Measurements from ENCODE around the gene EPHA2. TPM values are rescaled to one million over a fixed set of nuclear protein-coding genes. Genes with fewer than 3 reads are reported as not detected.

The EPHA2 gene
- total RNA-seq, 1 experiment from 2014 or later = 130 TPM

GRCh38 chr1:16087733-16088132 lies 68.1 kb downstream of the EPHA2 start:
- Mint-ChIP-seq H3K4me1 (ENCODE audit: low read depth, unreplicated experiment) (peaks cover 15% of the 10 kb centered on the region), H3K4me3 (ENCODE audit: low read depth, unreplicated experiment) (no peak overlapping the region), H3K9me3 (ENCODE audit: low read depth, unreplicated experiment) (no peaks in the 10 kb centered on the region), H3K27ac (ENCODE audit: unreplicated experiment) (no peak overlapping the region), H3K36me3 (ENCODE audit: insufficient read depth, unreplicated experiment) (no peaks in the 10 kb centered on the region), H3K27me3 (ENCODE audit: unreplicated experiment) (no peaks in the 10 kb centered on the region)
- no peak for DNase-seq
- TF ChIP-seq CTCF (IDR thresholded peaks at IDR 0.05; ENCODE audit: unreplicated experiment) = no peak
- CTCF ChIA-PET = no interaction called here
- intact Hi-C loops (cut with micrococcal nuclease; ENCODE audit: unreplicated experiment) = no loop called here
- BruUV-seq (replicated peaks) = no TSS peak

- DNase-seq = no peak
- Mint-ChIP-seq H3K4me3 (ENCODE audit: low read depth, unreplicated experiment) (no peak overlapping the region), H3K27ac (ENCODE audit: unreplicated experiment) (no peak overlapping the region), H3K27me3 (ENCODE audit: unreplicated experiment) (no peaks in the 10 kb centered on the region), H3K4me1 (ENCODE audit: low read depth, unreplicated experiment) (peaks cover 18% of the 10 kb centered on the region), H3K36me3 (ENCODE audit: insufficient read depth, unreplicated experiment) (no peaks in the 10 kb centered on the region), H3K9me3 (ENCODE audit: low read depth, unreplicated experiment) (no peaks in the 10 kb centered on the region)
- no TSS peak for BruUV-seq (replicated peaks)
- no peak for TF ChIP-seq CTCF (IDR thresholded peaks at IDR 0.05; ENCODE audit: unreplicated experiment)
- CTCF ChIA-PET = no interaction called here
- intact Hi-C loops (cut with micrococcal nuclease; ENCODE audit: unreplicated experiment) = no loop called here
Measured at GRCh38 chr1:16085522-16085921, 70.3 kb downstream of the EPHA2 start.

- intact Hi-C loops (cut with micrococcal nuclease; ENCODE audit: unreplicated experiment) = no loop called here
- no TSS peak for BruUV-seq (replicated peaks)
- CTCF ChIA-PET = interaction anchor here (0.6 to 1.8 kb wide), 3 partner anchors 16 to 105 kb away, joined by 4 to 7 read pairs (median 6); no protein-coding TSS in a partner anchor
- TF ChIP-seq CTCF (IDR thresholded peaks at IDR 0.05; ENCODE audit: unreplicated experiment) = no peak
- no peaks in the 10 kb centered on the region for H3K9me3 Mint-ChIP-seq (ENCODE audit: low read depth, unreplicated experiment)
- H3K27me3 Mint-ChIP-seq (ENCODE audit: unreplicated experiment) = no peaks in the 10 kb centered on the region
- H3K4me3 Mint-ChIP-seq (ENCODE audit: low read depth, unreplicated experiment) = no peak overlapping the region
- no peaks in the 10 kb centered on the region for H3K36me3 Mint-ChIP-seq (ENCODE audit: insufficient read depth, unreplicated experiment)
- no peak overlapping the region for H3K27ac Mint-ChIP-seq (ENCODE audit: unreplicated experiment)
- H3K4me1 Mint-ChIP-seq (ENCODE audit: low read depth, unreplicated experiment) = peaks cover 15% of the 10 kb centered on the region
- DNase-seq = no peak
Measured at GRCh38 chr1:16083486-16083885, 72.4 kb downstream of the EPHA2 start.

GRCh38 chr1:16082283-16083038 lies 73.4 kb downstream of the EPHA2 start:
- intact Hi-C loops (cut with micrococcal nuclease; ENCODE audit: unreplicated experiment) = loop anchor here (1.0 kb wide), 1 partner anchor 105 kb away; no protein-coding TSS in a partner anchor
- DNase-seq = peak; percentile 83
- Mint-ChIP-seq H3K27ac (ENCODE audit: unreplicated experiment) (no peak overlapping the region), H3K36me3 (ENCODE audit: insufficient read depth, unreplicated experiment) (no peaks in the 10 kb centered on the region), H3K4me3 (ENCODE audit: low read depth, unreplicated experiment) (no peak overlapping the region), H3K9me3 (ENCODE audit: low read depth, unreplicated experiment) (no peaks in the 10 kb centered on the region), H3K4me1 (ENCODE audit: low read depth, unreplicated experiment) (peaks cover 15% of the 10 kb centered on the region), H3K27me3 (ENCODE audit: unreplicated experiment) (no peaks in the 10 kb centered on the region)
- peak; percentile 79 for TF ChIP-seq CTCF (IDR thresholded peaks at IDR 0.05; ENCODE audit: unreplicated experiment)
- CTCF ChIA-PET = interaction anchor here (1.0 to 1.8 kb wide), 6 partner anchors 35 to 106 kb away, joined by 3 to 7 read pairs (median 4); no protein-coding TSS in a partner anchor
- BruUV-seq (replicated peaks) = no TSS peak
